ENCODE data around the gene RREB1.

The RREB1 gene

GRCh38 chr6:7238900-7239589 is 131.3 kb downstream of the RREB1 start (continued):
- TF ChIP-seq ZNF548 (tag by site-specific recombination; IDR thresholded peaks at IDR 0.05) (no peak), ZFP41 (tag by site-specific recombination; IDR thresholded peaks at IDR 0.05; ENCODE audit: borderline replicate concordance) (no peak), PRDM4 (tag by site-specific recombination; IDR thresholded peaks at IDR 0.05) (no peak), ZFHX2 (tag by site-specific recombination; conservative IDR thresholded peaks at IDR 0.05) (0 out of 2 replicates have a peak, but pooled peaks have one; percentile 15), ZNF174 (tag by site-specific recombination; IDR thresholded peaks at IDR 0.05) (no peak), ZNF416 (tag by site-specific recombination; IDR thresholded peaks at IDR 0.05) (no peak), ZNF16 (tag by site-specific recombination; IDR thresholded peaks at IDR 0.05; ENCODE audit: low read depth) (no peak), ZNF341 (tag by site-specific recombination; IDR thresholded peaks at IDR 0.05; ENCODE audit: low read depth) (no peak), OVOL3 (tag by site-specific recombination; IDR thresholded peaks at IDR 0.05) (no peak), SCRT2 (tag by site-specific recombination; IDR thresholded peaks at IDR 0.05) (no peak), ZNF19 (tag by site-specific recombination; IDR thresholded peaks at IDR 0.05; ENCODE audit: low read depth) (no peak), FEZF1 (tag by site-specific recombination; IDR thresholded peaks at IDR 0.05) (no peak), SCRT1 (tag by site-specific recombination; IDR thresholded peaks at IDR 0.05; ENCODE audit: borderline replicate concordance) (no peak), ZNF530 (tag by site-specific recombination; IDR thresholded peaks at IDR 0.05; ENCODE audit: low read depth) (no peak), GLIS2 (tag by site-specific recombination; IDR thresholded peaks at IDR 0.05) (no peak), ZNF777 (tag by site-specific recombination; IDR thresholded peaks at IDR 0.05; ENCODE audit: borderline replicate concordance) (no peak), AEBP2 (tag by site-specific recombination; IDR thresholded peaks at IDR 0.05; ENCODE audit: borderline replicate concordance) (no peak), ZNF146 (tag by site-specific recombination; IDR thresholded peaks at IDR 0.05) (no peak), ZNF560 (tag by site-specific recombination; IDR thresholded peaks at IDR 0.05; ENCODE audit: borderline replicate concordance) (no peak), ZBTB21 (tag by site-specific recombination; IDR thresholded peaks at IDR 0.05) (no peak), ZNF449 (tag by site-specific recombination; IDR thresholded peaks at IDR 0.05) (no peak), ZNF621 (tag by site-specific recombination; IDR thresholded peaks at IDR 0.05) (no peak), ZNF521 (tag by site-specific recombination; IDR thresholded peaks at IDR 0.05) (no peak), ZNF394 (tag by site-specific recombination; IDR thresholded peaks at IDR 0.05; ENCODE audit: borderline replicate concordance) (no peak), EGR2 (tag by site-specific recombination; IDR thresholded peaks at IDR 0.05; ENCODE audit: low read depth) (no peak), TCF7L2 (IDR thresholded peaks at IDR 0.05; ENCODE audit: borderline replicate concordance, low read depth, low read length) (no peak), ZNF138 (tag by site-specific recombination; IDR thresholded peaks at IDR 0.05; ENCODE audit: borderline replicate concordance) (no peak)
- TF ChIP-seq, protein P1, sequence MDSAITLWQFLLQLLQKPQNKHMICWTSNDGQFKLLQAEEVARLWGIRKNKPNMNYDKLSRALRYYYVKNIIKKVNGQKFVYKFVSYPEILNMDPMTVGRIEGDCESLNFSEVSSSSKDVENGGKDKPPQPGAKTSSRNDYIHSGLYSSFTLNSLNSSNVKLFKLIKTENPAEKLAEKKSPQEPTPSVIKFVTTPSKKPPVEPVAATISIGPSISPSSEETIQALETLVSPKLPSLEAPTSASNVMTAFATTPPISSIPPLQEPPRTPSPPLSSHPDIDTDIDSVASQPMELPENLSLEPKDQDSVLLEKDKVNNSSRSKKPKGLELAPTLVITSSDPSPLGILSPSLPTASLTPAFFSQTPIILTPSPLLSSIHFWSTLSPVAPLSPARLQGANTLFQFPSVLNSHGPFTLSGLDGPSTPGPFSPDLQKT (IDR thresholded peaks at IDR 0.05; ENCODE audit: borderline replicate concordance, low read depth, low read length): no peak
- TF ChIP-seq, protein P2, sequence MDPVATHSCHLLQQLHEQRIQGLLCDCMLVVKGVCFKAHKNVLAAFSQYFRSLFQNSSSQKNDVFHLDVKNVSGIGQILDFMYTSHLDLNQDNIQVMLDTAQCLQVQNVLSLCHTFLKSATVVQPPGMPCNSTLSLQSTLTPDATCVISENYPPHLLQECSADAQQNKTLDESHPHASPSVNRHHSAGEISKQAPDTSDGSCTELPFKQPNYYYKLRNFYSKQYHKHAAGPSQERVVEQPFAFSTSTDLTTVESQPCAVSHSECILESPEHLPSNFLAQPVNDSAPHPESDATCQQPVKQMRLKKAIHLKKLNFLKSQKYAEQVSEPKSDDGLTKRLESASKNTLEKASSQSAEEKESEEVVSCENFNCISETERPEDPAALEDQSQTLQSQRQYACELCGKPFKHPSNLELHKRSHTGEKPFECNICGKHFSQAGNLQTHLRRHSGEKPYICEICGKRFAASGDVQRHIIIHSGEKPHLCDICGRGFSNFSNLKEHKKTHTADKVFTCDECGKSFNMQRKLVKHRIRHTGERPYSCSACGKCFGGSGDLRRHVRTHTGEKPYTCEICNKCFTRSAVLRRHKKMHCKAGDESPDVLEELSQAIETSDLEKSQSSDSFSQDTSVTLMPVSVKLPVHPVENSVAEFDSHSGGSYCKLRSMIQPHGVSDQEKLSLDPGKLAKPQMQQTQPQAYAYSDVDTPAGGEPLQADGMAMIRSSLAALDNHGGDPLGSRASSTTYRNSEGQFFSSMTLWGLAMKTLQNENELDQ (tag by site-specific recombination; IDR thresholded peaks at IDR 0.05; ENCODE audit: low read depth): no peak
- TF ChIP-seq, protein P3, sequence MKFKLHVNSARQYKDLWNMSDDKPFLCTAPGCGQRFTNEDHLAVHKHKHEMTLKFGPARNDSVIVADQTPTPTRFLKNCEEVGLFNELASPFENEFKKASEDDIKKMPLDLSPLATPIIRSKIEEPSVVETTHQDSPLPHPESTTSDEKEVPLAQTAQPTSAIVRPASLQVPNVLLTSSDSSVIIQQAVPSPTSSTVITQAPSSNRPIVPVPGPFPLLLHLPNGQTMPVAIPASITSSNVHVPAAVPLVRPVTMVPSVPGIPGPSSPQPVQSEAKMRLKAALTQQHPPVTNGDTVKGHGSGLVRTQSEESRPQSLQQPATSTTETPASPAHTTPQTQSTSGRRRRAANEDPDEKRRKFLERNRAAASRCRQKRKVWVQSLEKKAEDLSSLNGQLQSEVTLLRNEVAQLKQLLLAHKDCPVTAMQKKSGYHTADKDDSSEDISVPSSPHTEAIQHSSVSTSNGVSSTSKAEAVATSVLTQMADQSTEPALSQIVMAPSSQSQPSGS (tag by site-specific recombination; IDR thresholded peaks at IDR 0.05; ENCODE audit: low read depth): no peak
